ENCODE results near the gene NBR1.

- TF ChIP-seq CTCF (IDR thresholded peaks at IDR 0.05; ENCODE audit: low read length) (no peak), EZH2phosphoT487 (IDR thresholded peaks at IDR 0.05; ENCODE audit: low read length) (no peak)
These were observed 5.1 kb downstream of the NBR1 start for GRCh38 chr17:43176119-43176570.

Data from MM.1S (cell line).